Posterior vena cava (tissue), 2 donors: ENCODE measurements around the gene STON2. TPM values are rescaled to one million over a fixed set of nuclear protein-coding genes. Genes with fewer than 3 reads are reported as not detected.
"Not testable (repeated sequence)": the region's sequence is repeated elsewhere in the genome, so short reads cannot be mapped to it uniquely, and the experiment has no call there.

Experiments used
- DNase-seq: peaks from one replicate; pipeline ENCODE4 v3.0.0-alpha.2; 2020; ENCODE audit warnings: low spot score
- intact Hi-C, 2 donors: fragments of 100-400 bp; cut with DNase I; formaldehyde crosslinking; loops; one replicate each; pipeline versions ENCODE4 v1.14.1 to v1.14.2; 2022 to 2023
- total RNA-seq, 2 donors: library from RNA; stranded (reverse); fragmentation: NEBNext Ultra II Directional; extraction: Animal tissue kit (Norgen Biotek cat#: 25700); gene quantifications; one replicate each; pipeline ENCODE4 v1.2.1, GENCODE V29; 2021
- donor health status: DM: yes; HTN: yes; CAD: no.
- donor health status: DM: yes; HTN: yes; CAD: no.

The STON2 gene
- total RNA-seq, 2 donors from 2014 or later = 20.5 to 25.1 TPM

- intact Hi-C loops = no loop called here
Observed at GRCh38 chr14:81256289-81256960, 143.7 kb downstream of the STON2 start.

DNA sequence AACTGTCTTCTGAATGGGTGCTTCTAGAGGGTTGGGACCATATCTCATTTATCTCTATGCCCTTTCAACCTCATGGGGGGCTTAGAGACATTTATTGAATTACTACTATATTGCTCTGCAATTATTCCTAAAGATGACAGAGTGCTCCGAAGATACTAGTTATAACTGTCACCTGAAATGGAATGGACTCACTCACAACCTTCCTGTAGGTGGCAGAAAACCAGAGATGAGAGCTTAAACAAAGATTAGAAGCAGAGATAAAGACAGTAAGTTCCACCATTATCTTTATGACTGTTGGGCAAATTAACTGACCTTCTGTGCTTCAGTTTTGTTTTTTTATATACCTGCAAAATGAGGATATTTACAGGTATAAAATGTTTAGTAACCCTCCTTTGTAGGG, 147.8 kb downstream of the STON2 start:
- DNase-seq = no peak
- intact Hi-C loops = loop anchor here in 1 of 2 donors (2.0 kb wide), 1 partner anchor 79 kb away; no protein-coding TSS in a partner anchor

More at GRCh38 chr14:81256289-81256960, 143.7 kb downstream of the STON2 start:
- no peak for DNase-seq

GRCh38 chr14:81247271-81247766, 152.8 kb downstream of the STON2 start:
- DNase-seq = no peak
- intact Hi-C loops = no loop called here

- no peak for DNase-seq
- intact Hi-C loops = no loop called here
Observed at GRCh38 chr14:81246461-81247270, 153.5 kb downstream of the STON2 start.

- intact Hi-C loops = no loop called here
- DNase-seq = no peak
Observed at GRCh38 chr14:81245771-81246170, 154.4 kb downstream of the STON2 start.

DNA sequence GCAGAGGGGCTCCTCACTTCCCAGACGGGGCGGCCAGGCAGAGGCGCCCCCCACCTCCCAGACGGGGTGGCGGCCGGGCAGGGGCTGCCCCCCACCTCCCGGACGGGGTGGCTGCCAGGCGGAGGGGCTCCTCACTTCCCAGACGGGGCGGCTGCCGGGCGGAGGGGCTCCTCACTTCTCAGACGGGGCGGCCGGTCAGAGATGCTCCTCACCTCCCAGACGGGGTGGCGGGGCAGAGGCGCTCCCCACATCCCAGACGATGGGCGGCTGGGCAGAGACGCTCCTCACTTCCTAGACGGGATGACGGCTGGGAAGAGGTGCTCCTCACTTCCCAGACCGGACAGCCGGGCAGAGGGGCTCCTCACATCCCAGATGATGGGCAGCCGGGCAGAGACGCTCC, 155.7 kb downstream of the STON2 start:
- DNase-seq, intact Hi-C loops: not testable (repeated sequence)

GRCh38 chr14:81243499-81243898, 156.6 kb downstream of the STON2 start:
- DNase-seq = no peak
- intact Hi-C loops = no loop called here

DNA sequence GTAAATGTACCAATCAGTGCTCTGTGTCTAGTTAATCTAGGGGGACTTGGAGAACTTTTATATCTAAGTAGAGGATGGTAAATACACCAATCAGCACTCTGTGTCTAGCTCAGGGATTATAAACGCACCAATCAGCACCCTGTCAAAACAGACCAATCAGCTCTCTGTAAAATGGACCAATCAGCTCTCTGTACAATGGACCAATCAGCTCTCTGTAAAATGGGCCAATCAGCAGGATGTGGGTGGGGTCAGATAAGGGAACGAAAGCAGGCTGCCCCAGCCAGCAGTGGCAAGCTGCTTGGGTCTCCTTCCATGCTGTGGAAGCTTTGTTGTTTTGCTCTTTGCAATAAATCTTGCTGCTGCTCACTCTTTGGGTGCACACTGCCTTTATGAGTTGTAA, 163.3 kb downstream of the STON2 start:
- DNase-seq, intact Hi-C loops: not testable (repeated sequence)

DNA sequence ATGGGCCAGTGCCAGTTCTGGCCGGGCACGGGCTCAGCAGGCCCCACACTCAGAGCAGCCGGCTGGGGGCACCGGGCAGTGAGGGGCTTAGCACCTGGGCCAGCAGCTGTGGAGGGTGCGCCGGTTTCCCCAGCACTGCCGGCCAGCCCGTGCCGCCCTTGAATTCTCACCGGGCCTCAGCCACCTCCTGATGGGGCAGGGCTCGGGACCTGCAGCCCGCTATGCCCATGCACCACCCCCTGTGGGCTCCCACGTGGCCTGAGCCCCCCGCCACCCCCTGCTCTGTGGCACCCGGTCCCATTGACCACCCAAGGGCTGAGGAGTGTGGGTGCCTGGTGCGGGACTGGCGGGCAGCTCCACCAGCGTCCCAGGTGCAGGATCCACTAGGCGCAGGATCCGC, 164.0 kb downstream of the STON2 start:
- DNase-seq = no peak
- intact Hi-C loops = no loop called here

GRCh38 chr14:81235096-81235495, 165.0 kb downstream of the STON2 start:
- intact Hi-C loops = no loop called here
- DNase-seq = no peak

DNA sequence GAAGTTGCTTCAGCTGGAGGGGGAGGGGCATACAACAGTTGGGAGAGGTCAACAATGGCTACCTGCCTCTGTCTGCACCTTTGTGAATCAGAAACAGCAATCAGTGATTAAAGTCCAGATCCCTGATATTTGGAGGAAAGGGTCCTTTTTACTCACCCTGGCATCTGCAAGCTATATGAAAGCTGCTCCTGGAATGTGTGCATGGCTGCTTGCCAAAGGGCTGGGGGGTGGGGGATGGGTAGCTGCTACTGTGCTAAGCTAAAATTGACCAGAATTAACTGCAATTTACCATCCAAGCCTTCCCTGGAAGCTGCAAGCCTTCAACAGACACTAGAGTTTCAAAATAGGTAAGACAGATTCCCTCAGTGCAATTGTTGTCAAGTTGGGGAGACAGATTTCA, 165.8 kb downstream of the STON2 start:
- intact Hi-C loops = no loop called here
- no peak for DNase-seq

GRCh38 chr14:81233615-81234014, 166.5 kb downstream of the STON2 start:
- intact Hi-C loops = no loop called here
- DNase-seq = no peak

DNA sequence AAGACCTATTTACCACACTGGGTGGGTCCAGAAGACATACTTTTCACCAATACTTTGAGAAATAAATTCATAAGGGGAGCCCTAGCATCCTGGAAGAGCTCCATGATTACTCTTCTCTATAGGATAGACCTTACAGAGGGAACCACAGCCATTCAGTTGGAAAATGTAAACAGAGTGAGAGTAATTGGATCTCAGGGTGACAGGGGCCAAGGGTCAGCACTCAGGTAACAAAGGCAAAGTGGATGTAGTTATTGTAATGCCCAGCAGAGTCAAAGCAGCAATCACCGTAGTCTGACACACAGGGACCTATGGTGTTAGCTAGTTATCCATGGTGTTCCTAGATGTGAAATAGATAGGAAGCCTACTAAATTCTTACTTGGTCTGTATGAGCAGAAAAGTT, 168.6 kb downstream of the STON2 start:
- intact Hi-C loops = no loop called here
- DNase-seq = no peak

- intact Hi-C loops = loop anchor here in 1 of 2 donors (10.0 kb wide), 1 partner anchor 1761 kb away; no protein-coding TSS in a partner anchor
- no peak for DNase-seq
Observed at GRCh38 chr14:81224222-81224621, 175.9 kb downstream of the STON2 start.

DNA sequence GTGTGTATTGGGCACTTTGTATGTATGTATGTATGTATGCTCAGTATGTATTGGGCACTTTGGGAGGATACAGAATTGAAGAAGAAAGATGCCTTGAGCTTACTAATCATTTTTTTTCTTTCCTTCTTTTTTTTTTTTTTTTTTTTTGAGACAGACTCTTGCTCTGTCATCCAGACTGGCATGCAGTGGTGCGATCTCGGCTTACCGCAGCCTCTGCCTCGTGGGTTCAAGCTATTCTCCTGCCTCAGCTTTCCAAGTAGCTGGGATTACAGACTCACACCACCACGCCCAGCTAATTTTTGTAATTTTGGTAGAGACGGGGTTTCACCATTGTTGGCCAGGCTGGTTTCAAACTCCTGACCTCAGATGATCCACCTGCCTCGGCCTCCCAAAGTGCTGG, 176.3 kb downstream of the STON2 start:
- intact Hi-C loops = loop anchor here in 1 of 2 donors (10.0 kb wide), 1 partner anchor 1761 kb away; no protein-coding TSS in a partner anchor
- not testable (repeated sequence) for DNase-seq

DNA sequence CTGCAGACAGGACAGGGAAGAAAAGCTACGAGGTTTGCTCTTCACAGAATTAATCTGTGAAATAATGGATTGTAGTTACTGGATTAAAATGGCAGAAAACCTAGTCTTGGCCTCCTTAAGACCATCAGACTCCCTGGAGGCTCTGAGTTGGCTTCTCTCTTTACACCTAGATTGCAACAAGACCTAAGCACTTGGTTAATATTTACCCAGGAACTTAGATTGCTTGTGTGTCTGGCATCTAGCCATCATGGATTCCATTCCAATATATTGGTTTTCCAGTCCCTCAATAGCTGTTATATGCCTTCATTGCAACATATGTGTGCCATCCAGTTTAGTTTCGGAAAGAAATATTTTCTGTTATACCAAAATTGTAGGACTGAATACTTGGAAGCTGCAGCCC, 177.4 kb downstream of the STON2 start:
- DNase-seq = no peak
- intact Hi-C loops = loop anchor here in 1 of 2 donors (10.0 kb wide), 1 partner anchor 1762 kb away; no protein-coding TSS in a partner anchor

GRCh38 chr14:81222126-81222525, 178.0 kb downstream of the STON2 start:
- no peak for DNase-seq
- intact Hi-C loops = loop anchor here in 1 of 2 donors (10.0 kb wide), 1 partner anchor 1763 kb away; no protein-coding TSS in a partner anchor

DNA sequence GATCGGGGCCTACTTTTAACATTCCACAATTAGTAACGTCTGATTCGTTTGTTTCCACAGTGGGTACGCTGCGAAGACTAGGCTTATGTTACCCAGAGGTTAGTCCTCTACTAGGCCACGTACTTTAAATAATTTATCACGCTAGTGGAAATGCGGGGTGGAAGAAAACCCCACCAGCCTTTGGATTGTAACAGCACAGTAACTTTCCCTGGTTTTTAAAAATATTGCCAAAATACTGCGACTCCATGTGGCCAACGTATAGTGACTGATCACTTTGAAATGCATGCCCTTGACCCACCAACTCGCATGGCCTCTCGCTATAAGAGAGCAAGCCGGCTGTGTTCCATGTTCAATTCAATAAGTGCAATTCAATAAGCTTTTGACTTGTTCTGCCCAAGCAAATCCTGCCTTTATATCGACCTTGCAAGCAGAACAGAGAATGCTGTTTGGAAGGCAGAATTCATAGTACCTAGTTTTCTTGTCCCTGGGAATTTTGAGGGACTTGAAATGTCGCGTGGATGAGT, 178.5 kb downstream of the STON2 start:
- DNase-seq = no peak
- intact Hi-C loops = loop anchor here in 1 of 2 donors (10.0 kb wide), 1 partner anchor 1763 kb away; no protein-coding TSS in a partner anchor

DNA sequence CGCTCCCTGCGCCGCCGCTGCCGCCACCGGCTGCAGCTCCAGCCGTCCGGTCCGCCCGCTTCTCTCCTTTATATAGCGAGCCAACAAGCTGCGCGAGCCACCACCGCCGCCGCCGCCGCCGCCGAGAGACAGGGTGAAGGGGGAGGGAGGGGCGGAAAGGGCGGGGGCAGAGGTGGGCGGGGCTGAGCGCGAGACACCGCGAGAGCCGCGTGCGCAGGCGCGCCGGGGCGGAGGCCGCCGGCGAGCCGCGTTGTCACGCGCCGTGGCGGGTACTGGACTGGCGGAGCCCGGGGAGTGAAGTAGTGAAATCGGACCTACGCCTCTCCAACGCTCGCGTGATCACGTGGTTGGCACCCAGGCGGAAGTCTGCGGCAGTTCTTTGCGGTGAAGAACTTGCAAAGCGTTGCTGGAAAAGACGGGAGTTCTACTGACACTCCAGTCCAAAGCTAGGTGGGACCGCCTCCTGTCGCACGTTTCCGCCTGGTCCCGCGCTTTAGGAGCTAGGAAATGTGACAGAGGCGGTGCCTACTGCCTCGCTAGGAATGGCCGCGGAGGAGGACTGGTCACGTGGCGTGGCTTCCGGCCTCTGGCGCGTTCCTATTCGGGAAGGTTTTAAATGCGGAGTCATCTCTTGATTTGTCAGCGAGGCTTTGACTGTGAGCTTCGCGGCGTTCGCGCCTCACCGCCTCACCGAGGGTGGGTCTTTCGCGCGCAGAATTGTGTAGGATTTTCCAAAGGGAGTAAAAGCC, 179.1 kb downstream of the STON2 start, which contains the start of gene GTF2A1:
TSS of gene GTF2A1 (minus strand) at position 130 of the 749 bp plus-strand sequence. CDS start 441 bp downstream, outside the sequence.
- peak; percentile 99 for DNase-seq
- intact Hi-C loops = loop anchor here in 1 of 2 donors (10.0 kb wide), 1 partner anchor 1764 kb away; no protein-coding TSS in a partner anchor
